Neural crest cell (in vitro differentiated cells): ENCODE measurements around the gene CCDC90B. TPM values are rescaled to one million over a fixed set of nuclear protein-coding genes. Genes with fewer than 3 reads are reported as not detected.

Experiments used
- DNase-seq: peaks from one replicate; pipeline ENCODE4 v3.0.0; 2021; ENCODE audit warnings: low read depth, mixed read lengths, low spot score
- H3K27ac Mint-ChIP-seq: one replicate; pipeline ENCODE4 v1.8.0; 2021; ENCODE audit warnings: mild to moderate bottlenecking, mixed read lengths; ENCODE audit not compliant: unreplicated experiment
- H3K27me3 Mint-ChIP-seq: 2 replicates; pipeline ENCODE4 v1.8.0; 2021; ENCODE audit warnings: low read depth, mild to moderate bottlenecking, mixed read lengths
- H3K36me3 Mint-ChIP-seq: 2 replicates; pipeline ENCODE4 v1.8.0; 2021; ENCODE audit warnings: low read depth, mild to moderate bottlenecking, mixed read lengths
- H3K4me1 Mint-ChIP-seq: 2 replicates; pipeline ENCODE4 v1.8.0; 2021; ENCODE audit warnings: mixed read lengths
- H3K4me3 Mint-ChIP-seq: one replicate; pipeline ENCODE4 v1.8.0; 2021; ENCODE audit warnings: mild to moderate bottlenecking, mixed read lengths
- H3K9me3 Mint-ChIP-seq: 2 replicates; pipeline ENCODE4 v1.8.0; 2021; ENCODE audit warnings: mixed read lengths
- long read RNA-seq: library from polyadenylated mRNA; unstranded; transcript quantifications from one replicate; pipeline ENCODE4 v2.0.0, GENCODE V29; 2020
- total RNA-seq: library from RNA; stranded (reverse); gene quantifications from 2 replicates; pipeline ENCODE4 v1.2.1, GENCODE V29; 2021
- TF ChIP-seq, protein P1 (sequence below): fragments of 200-600 bp; sonication (generic); conservative IDR thresholded peaks from 2 replicates; pipeline ENCODE4 v1.5.0; 2021; ENCODE audit warnings: antibody characterized with exemption, mild to moderate bottlenecking

The CCDC90B gene, protein sequence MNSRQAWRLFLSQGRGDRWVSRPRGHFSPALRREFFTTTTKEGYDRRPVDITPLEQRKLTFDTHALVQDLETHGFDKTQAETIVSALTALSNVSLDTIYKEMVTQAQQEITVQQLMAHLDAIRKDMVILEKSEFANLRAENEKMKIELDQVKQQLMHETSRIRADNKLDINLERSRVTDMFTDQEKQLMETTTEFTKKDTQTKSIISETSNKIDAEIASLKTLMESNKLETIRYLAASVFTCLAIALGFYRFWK
- total RNA-seq, result 38.1 and 42.2 TPM in 2 replicates
- long read RNA-seq, full-length matches to known transcripts, result 102 of 147 reads
- long read RNA-seq, partial matches to known transcripts, result 12 of 147 reads
- long read RNA-seq, other reads (novel, unspliced or antisense), result 33 of 147 reads

DNA sequence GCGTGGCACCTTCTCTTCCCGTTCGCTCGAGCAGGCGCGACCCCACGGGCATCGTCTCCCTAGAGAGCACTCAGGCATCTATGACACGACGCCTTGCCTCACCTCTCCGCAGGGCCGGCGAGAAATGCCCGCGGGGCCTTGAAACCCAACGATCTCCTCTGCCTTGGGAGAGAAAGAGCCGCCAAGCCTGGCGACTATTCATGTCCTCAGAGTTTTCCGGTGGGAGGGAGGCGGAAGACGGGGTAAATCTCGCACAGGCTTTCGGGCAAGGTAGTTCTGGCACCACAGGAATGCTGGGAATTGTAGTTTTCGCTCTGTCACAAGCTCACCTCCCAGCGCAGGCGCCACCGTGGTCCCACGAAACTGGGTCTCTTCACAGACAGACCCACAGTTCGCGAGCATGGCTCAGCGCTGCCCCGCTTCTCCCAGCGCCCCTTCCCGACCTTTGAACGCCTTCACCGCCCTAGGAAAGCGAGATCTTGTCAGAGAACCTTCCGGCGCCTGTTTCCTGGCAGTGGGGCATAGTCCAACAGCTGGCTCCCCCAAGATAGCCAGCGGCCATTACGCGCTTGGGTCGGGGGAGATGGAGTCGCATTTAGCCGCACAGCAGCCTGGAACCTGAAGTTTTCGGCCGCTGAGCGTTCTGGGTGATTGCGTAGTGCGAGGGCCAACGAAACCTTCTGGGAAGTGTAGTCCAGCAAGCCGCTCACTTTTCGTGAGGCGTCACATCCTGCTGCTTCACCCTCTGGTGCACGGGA is at the start of gene CCDC90B:
TSS of gene CCDC90B (minus strand) at position 597 of the 758 bp plus-strand sequence. CDS start at position 202, 395 bp downstream.
- DNase-seq, result peak; percentile 82
- Mint-ChIP-seq H3K36me3 (no peaks in the 10 kb centered on the region), H3K4me1 (peaks cover 35% of the 10 kb centered on the region), H3K27me3 (no peaks in the 10 kb centered on the region), H3K27ac (peak within 1 kb of the TSS; percentile 100), H3K4me3 (peak within 1 kb of the TSS; percentile 99), H3K9me3 (peaks cover 5% of the 10 kb centered on the region)
- TF ChIP-seq, protein P1, sequence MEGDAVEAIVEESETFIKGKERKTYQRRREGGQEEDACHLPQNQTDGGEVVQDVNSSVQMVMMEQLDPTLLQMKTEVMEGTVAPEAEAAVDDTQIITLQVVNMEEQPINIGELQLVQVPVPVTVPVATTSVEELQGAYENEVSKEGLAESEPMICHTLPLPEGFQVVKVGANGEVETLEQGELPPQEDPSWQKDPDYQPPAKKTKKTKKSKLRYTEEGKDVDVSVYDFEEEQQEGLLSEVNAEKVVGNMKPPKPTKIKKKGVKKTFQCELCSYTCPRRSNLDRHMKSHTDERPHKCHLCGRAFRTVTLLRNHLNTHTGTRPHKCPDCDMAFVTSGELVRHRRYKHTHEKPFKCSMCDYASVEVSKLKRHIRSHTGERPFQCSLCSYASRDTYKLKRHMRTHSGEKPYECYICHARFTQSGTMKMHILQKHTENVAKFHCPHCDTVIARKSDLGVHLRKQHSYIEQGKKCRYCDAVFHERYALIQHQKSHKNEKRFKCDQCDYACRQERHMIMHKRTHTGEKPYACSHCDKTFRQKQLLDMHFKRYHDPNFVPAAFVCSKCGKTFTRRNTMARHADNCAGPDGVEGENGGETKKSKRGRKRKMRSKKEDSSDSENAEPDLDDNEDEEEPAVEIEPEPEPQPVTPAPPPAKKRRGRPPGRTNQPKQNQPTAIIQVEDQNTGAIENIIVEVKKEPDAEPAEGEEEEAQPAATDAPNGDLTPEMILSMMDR, result peak; percentile 57

DNA sequence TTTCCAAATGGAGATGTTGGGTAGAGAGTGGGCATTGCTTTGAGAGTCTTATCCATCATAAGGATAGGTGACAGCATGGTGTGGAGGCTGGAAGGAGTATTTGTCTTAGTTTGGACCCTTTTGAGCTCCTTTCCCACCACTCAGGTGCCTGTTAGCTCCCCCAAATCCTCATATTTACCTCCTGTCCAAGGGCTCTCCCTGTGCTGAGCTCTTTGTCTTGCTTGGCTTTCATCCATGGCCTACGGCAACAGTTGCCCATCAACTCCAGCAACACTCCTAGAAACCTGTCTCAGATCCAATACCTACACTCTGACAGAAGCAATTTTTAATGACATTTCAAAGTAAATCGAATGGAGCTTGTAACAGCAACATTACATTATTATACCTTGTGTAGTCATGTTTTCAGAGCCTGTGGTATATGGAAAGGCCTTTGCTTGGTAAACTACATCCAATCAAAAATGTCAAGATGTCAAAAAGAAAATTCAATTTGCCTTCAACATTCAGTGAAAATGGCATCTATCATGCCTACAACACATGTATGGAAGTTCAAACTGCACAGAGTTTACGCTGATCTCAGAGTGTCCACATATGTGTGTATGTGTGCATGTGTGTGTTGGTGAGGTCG is 49.4 kb upstream of the CCDC90B start:
- peaks cover 3% of the 10 kb centered on the region for H3K9me3 Mint-ChIP-seq
- TF ChIP-seq, protein P1, result no peak
- H3K4me3 Mint-ChIP-seq, result no peak overlapping the region
- H3K36me3 Mint-ChIP-seq, result no peaks in the 10 kb centered on the region
- DNase-seq, result no peak
- H3K4me1 Mint-ChIP-seq, result no peaks in the 10 kb centered on the region
- no peaks in the 10 kb centered on the region for H3K27me3 Mint-ChIP-seq
- H3K27ac Mint-ChIP-seq, result no peak overlapping the region

DNA sequence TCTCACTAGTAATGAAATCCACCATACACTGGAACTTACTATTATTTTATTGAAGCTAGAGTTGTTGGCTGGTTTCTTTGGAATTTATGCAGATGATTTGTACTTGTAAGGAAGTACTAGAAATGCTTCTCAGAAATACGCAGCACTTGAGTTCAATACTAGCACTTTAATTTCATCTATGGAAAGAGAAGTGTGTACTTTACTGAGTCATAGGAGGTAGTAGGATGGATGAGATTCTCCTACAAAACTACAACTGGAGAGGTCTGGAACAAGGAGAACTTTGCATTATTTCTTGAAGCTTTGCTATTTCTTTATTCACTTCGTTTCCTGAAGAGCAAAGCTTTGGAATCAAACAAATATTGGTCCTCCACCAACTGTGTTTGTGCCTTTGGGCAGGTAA is 44.1 kb upstream of the CCDC90B start:
- H3K27me3 Mint-ChIP-seq, result no peaks in the 10 kb centered on the region
- H3K4me3 Mint-ChIP-seq, result no peak overlapping the region
- H3K4me1 Mint-ChIP-seq, result no peaks in the 10 kb centered on the region
- H3K27ac Mint-ChIP-seq, result no peak overlapping the region
- no peaks in the 10 kb centered on the region for H3K36me3 Mint-ChIP-seq
- peaks cover 2% of the 10 kb centered on the region for H3K9me3 Mint-ChIP-seq
- TF ChIP-seq, protein P1, result no peak
- no peak for DNase-seq

DNA sequence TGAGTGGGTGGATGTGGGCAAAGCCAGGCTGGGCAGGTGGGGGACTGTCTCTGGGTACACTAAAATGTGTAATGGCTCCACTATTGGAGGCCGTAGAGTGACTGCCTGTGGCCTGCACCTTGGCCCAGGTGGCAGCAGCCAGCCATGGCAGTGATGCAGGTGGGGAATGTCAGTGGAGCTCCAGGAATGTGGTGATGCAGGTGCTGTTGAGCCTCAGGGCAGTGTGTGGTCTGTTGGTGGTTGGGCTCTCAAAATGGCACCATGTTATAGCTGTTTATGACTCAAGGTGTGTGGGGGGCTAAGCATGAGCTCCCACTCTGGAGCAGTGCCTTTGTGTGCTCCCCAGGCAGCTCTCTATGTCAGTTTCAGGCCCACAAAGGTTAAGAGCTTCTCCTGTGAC is 40.2 kb upstream of the CCDC90B start:
- no peaks in the 10 kb centered on the region for H3K4me1 Mint-ChIP-seq
- no peak overlapping the region for H3K4me3 Mint-ChIP-seq
- no peaks in the 10 kb centered on the region for H3K36me3 Mint-ChIP-seq
- TF ChIP-seq, protein P1, result no peak
- no peak overlapping the region for H3K27ac Mint-ChIP-seq
- peaks cover 2% of the 10 kb centered on the region for H3K9me3 Mint-ChIP-seq
- H3K27me3 Mint-ChIP-seq, result peaks cover 17% of the 10 kb centered on the region
- no peak for DNase-seq

DNA sequence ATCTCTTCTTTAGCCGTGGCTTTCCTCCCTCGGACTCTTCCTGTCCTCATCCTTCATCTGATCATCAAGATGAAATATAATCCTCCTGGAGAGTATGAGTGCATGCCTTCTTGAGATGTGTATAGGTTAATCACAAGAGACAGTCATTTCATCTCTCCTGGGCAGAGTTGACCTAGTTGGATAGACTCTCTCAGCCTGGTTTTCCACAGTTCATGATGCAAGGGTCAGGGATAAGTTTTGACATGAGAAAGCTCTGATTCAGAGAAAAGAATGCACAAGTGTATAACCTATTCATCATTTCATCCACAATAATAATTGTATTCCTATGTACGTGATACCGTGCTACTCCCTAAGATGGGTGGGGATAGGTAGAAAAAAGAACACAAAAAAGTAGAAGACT is 33.2 kb upstream of the CCDC90B start:
- no peak for DNase-seq
- Mint-ChIP-seq H3K27me3 (peaks cover 17% of the 10 kb centered on the region), H3K36me3 (peaks cover 3% of the 10 kb centered on the region)

More for the DNA sequence above, 33.2 kb upstream of the CCDC90B start:
- Mint-ChIP-seq H3K9me3 (no peaks in the 10 kb centered on the region), H3K4me3 (no peak overlapping the region), H3K4me1 (no peaks in the 10 kb centered on the region), H3K27ac (no peak overlapping the region)
- TF ChIP-seq, protein P1, result no peak
